Type B pancreatic cell (in vitro differentiated cells): ENCODE results near the gene PHB1. TPM values are rescaled to one million over a fixed set of nuclear protein-coding genes. Genes with fewer than 3 reads are reported as not detected.

Experiments
- DNase-seq: peaks from one replicate; pipeline ENCODE4 v3.0.0; 2021; ENCODE audit warnings: mixed read lengths; ENCODE audit not compliant: unreplicated experiment; ENCODE audit errors: extremely low spot score
- H3K27ac Mint-ChIP-seq: 2 replicates; pipeline ENCODE4 v1.8.0; 2021; ENCODE audit warnings: mild to moderate bottlenecking, mixed read lengths
- H3K27me3 Mint-ChIP-seq: 2 replicates; pipeline ENCODE4 v1.8.0; 2021; ENCODE audit warnings: mixed read lengths
- H3K36me3 Mint-ChIP-seq: 2 replicates; pipeline ENCODE4 v1.8.0; 2021; ENCODE audit warnings: mixed read lengths
- H3K4me1 Mint-ChIP-seq: one replicate; pipeline ENCODE4 v1.8.0; 2021; ENCODE audit warnings: mixed read lengths; ENCODE audit not compliant: unreplicated experiment
- H3K4me3 Mint-ChIP-seq: 2 replicates; pipeline ENCODE4 v1.8.0; 2021; ENCODE audit warnings: mild to moderate bottlenecking, mixed read lengths
- H3K9me3 Mint-ChIP-seq: 2 replicates; pipeline ENCODE4 v1.8.0; 2021; ENCODE audit warnings: mixed read lengths
- total RNA-seq: library from RNA; stranded (reverse); gene quantifications from 2 replicates; pipeline ENCODE4 v1.2.1, GENCODE V29; 2021; ENCODE audit warnings: low replicate concordance
- TF ChIP-seq, protein P1 (sequence below): fragments of 200-600 bp; sonication (generic); conservative IDR thresholded peaks from 2 replicates; pipeline ENCODE4 v1.5.0; 2021; ENCODE audit warnings: antibody characterized with exemption, mild to moderate bottlenecking

Gene PHB1
- total RNA-seq, 1 donor from 2014 or later, result 231 TPM

- H3K36me3 Mint-ChIP-seq, result peaks cover 3% of the 10 kb centered on the region
- H3K27me3 Mint-ChIP-seq, result no peaks in the 10 kb centered on the region
- H3K4me3 Mint-ChIP-seq, result peak overlapping the region; percentile 98
- H3K4me1 Mint-ChIP-seq, result peaks cover 38% of the 10 kb centered on the region
- TF ChIP-seq, protein P1, sequence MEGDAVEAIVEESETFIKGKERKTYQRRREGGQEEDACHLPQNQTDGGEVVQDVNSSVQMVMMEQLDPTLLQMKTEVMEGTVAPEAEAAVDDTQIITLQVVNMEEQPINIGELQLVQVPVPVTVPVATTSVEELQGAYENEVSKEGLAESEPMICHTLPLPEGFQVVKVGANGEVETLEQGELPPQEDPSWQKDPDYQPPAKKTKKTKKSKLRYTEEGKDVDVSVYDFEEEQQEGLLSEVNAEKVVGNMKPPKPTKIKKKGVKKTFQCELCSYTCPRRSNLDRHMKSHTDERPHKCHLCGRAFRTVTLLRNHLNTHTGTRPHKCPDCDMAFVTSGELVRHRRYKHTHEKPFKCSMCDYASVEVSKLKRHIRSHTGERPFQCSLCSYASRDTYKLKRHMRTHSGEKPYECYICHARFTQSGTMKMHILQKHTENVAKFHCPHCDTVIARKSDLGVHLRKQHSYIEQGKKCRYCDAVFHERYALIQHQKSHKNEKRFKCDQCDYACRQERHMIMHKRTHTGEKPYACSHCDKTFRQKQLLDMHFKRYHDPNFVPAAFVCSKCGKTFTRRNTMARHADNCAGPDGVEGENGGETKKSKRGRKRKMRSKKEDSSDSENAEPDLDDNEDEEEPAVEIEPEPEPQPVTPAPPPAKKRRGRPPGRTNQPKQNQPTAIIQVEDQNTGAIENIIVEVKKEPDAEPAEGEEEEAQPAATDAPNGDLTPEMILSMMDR, result no peak
- H3K9me3 Mint-ChIP-seq, result no peaks in the 10 kb centered on the region
- no peak for DNase-seq
- peak overlapping the region; percentile 94 for H3K27ac Mint-ChIP-seq
These were observed 54.5 kb downstream of the PHB1 start for GRCh38 chr17:49359990-49360795.

DNA sequence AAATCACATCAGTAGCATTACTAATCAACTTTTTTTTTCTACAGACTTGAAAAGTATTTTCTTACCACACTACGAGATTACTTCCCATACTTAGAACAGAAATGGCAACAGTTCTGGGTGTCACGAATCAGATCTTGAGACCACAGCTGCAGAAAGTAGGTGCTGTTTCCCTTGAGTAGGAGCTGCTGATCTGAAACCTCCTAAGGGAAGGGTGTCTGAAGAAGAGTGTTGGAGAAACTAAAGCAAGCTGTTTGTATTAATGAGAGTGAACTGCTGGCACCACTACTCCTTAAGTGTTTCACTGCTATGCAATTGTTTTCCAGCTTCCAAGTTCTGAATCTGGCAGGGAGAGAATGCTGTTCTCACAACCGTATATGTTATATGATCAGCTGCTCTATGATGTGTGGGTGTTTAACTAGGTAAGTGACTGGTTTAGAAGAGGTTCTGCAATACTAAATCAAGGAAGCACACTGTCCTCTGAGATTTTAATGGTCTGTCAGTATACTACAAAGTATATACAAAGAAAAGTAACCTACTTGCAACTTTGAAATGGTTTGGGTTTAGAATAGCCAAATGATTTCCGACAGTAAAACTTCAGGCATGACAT lies 55.9 kb downstream of the PHB1 start:
- DNase-seq, result no peak
- H3K4me1 Mint-ChIP-seq, result peaks cover 38% of the 10 kb centered on the region
- peak overlapping the region; percentile 16 for H3K27ac Mint-ChIP-seq
- TF ChIP-seq, protein P1, result no peak
- H3K36me3 Mint-ChIP-seq, result peaks cover 3% of the 10 kb centered on the region
- H3K9me3 Mint-ChIP-seq, result no peaks in the 10 kb centered on the region
- H3K4me3 Mint-ChIP-seq, result peak overlapping the region; percentile 98
- no peaks in the 10 kb centered on the region for H3K27me3 Mint-ChIP-seq

GRCh38 chr17:49357516-49357915 lies 57.2 kb downstream of the PHB1 start:
- Mint-ChIP-seq H3K27me3 (no peaks in the 10 kb centered on the region), H3K27ac (no peak overlapping the region), H3K9me3 (no peaks in the 10 kb centered on the region)

DNA sequence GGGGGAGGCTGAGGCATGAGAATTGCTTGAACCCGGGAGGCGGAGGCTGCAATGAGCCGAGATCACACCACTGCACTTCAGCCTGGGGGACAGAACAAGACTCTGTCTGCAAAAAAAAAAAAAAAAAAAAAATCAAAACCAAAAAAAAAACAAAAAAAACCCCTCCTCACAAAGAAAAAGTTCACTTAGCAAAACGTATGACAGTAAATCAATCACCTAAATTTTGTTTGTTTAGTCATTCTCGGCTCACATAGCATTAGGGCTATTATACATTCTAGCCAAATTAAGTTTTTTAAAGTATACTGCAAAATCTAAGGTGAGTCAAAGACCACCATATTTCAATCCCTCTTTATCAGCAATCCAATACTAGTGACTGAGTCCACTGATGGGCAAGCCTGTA lies 58.4 kb downstream of the PHB1 start:
- Mint-ChIP-seq H3K27ac (no peak overlapping the region), H3K4me1 (peaks cover 31% of the 10 kb centered on the region), H3K27me3 (no peaks in the 10 kb centered on the region), H3K36me3 (peaks cover 8% of the 10 kb centered on the region), H3K4me3 (no peak overlapping the region), H3K9me3 (no peaks in the 10 kb centered on the region)
- TF ChIP-seq, protein P1, result no peak
- no peak for DNase-seq

More at GRCh38 chr17:49357516-49357915, 57.2 kb downstream of the PHB1 start:
- Mint-ChIP-seq H3K4me3 (no peak overlapping the region), H3K36me3 (peaks cover 7% of the 10 kb centered on the region), H3K4me1 (peaks cover 34% of the 10 kb centered on the region)
- TF ChIP-seq, protein P1, result no peak
- DNase-seq, result no peak

Other genes starting within 250 kb of the PHB1 start
- 0.34 TPM in 1 of 2 replicates, not detected in the other for gene GNGT2, start 204.3 kb downstream of the PHB1 start, total RNA-seq
- 0.31 TPM in 1 of 2 replicates, not detected in the other for gene ABI3, start 204.2 kb downstream of the PHB1 start, total RNA-seq
- gene PHOSPHO1, start 184.1 kb downstream of the PHB1 start, total RNA-seq, result 0.81 TPM in 1 of 2 replicates, not detected in the other
- gene ZNF652, start 52.6 kb downstream of the PHB1 start, total RNA-seq, result 39.6 and 42.3 TPM in 2 replicates
- gene NGFR, start 80.4 kb upstream of the PHB1 start, total RNA-seq, result 2.1 and 41.3 TPM in 2 replicates
- gene NXPH3, start 161.0 kb upstream of the PHB1 start, total RNA-seq, result 0.45 and 0.46 TPM in 2 replicates